ENCODE results near the gene NDUFB2. TPM values are rescaled to one million over a fixed set of nuclear protein-coding genes. Genes with fewer than 3 reads are reported as not detected.

The NDUFB2 gene
- polyA plus RNA-seq, 1 donor from 2014 or later: 745 TPM

- H4K20me1 ChIP-seq (ENCODE audit: insufficient read depth): no peaks in the 10 kb centered on the region
- no peaks in the 10 kb centered on the region for H3K9me2 ChIP-seq (ENCODE audit: insufficient read depth, low read length)
- H3F3A ChIP-seq (ENCODE audit: insufficient read depth, low read length, poor library complexity, severe bottlenecking): no peaks in the 10 kb centered on the region
- H3K79me2 ChIP-seq (replicated peaks; ENCODE audit: insufficient read depth, low read length): no peaks in the 10 kb centered on the region
- no peak overlapping the region for H2AFZ ChIP-seq (ENCODE audit: low read depth, low read length)
- H3K9ac ChIP-seq (ENCODE audit: low read length): no peak overlapping the region
- no peaks in the 10 kb centered on the region for H3K27me3 ChIP-seq (ENCODE audit: insufficient read depth, low read depth, low read length)
- H3K4me3 ChIP-seq (ENCODE audit: low read length): no peak overlapping the region
- TF ChIP-seq MXI1 (conservative IDR thresholded peaks at IDR 0.05; ENCODE audit: poor library complexity, severe bottlenecking): no peak
- TF ChIP-seq EP300 (conservative IDR thresholded peaks at IDR 0.05; ENCODE audit: poor library complexity, severe bottlenecking): no peak
- no peak for TF ChIP-seq SMC3 (conservative IDR thresholded peaks at IDR 0.05; ENCODE audit: poor library complexity)
- TF ChIP-seq, protein P1, sequence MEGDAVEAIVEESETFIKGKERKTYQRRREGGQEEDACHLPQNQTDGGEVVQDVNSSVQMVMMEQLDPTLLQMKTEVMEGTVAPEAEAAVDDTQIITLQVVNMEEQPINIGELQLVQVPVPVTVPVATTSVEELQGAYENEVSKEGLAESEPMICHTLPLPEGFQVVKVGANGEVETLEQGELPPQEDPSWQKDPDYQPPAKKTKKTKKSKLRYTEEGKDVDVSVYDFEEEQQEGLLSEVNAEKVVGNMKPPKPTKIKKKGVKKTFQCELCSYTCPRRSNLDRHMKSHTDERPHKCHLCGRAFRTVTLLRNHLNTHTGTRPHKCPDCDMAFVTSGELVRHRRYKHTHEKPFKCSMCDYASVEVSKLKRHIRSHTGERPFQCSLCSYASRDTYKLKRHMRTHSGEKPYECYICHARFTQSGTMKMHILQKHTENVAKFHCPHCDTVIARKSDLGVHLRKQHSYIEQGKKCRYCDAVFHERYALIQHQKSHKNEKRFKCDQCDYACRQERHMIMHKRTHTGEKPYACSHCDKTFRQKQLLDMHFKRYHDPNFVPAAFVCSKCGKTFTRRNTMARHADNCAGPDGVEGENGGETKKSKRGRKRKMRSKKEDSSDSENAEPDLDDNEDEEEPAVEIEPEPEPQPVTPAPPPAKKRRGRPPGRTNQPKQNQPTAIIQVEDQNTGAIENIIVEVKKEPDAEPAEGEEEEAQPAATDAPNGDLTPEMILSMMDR (IDR thresholded peaks at IDR 0.05; ENCODE audit: poor library complexity, severe bottlenecking): no peak
- TF ChIP-seq, protein P2, sequence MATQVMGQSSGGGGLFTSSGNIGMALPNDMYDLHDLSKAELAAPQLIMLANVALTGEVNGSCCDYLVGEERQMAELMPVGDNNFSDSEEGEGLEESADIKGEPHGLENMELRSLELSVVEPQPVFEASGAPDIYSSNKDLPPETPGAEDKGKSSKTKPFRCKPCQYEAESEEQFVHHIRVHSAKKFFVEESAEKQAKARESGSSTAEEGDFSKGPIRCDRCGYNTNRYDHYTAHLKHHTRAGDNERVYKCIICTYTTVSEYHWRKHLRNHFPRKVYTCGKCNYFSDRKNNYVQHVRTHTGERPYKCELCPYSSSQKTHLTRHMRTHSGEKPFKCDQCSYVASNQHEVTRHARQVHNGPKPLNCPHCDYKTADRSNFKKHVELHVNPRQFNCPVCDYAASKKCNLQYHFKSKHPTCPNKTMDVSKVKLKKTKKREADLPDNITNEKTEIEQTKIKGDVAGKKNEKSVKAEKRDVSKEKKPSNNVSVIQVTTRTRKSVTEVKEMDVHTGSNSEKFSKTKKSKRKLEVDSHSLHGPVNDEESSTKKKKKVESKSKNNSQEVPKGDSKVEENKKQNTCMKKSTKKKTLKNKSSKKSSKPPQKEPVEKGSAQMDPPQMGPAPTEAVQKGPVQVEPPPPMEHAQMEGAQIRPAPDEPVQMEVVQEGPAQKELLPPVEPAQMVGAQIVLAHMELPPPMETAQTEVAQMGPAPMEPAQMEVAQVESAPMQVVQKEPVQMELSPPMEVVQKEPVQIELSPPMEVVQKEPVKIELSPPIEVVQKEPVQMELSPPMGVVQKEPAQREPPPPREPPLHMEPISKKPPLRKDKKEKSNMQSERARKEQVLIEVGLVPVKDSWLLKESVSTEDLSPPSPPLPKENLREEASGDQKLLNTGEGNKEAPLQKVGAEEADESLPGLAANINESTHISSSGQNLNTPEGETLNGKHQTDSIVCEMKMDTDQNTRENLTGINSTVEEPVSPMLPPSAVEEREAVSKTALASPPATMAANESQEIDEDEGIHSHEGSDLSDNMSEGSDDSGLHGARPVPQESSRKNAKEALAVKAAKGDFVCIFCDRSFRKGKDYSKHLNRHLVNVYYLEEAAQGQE (IDR thresholded peaks at IDR 0.05; ENCODE audit: borderline replicate concordance): no peak
- TF ChIP-seq RAD21 (conservative IDR thresholded peaks at IDR 0.05): no peak
- no peak for TF ChIP-seq TAF1 (IDR thresholded peaks at IDR 0.05; ENCODE audit: low read depth)
- no peak for TF ChIP-seq POLR2AphosphoS5 (IDR thresholded peaks at IDR 0.05)
- TF ChIP-seq EZH2 (IDR thresholded peaks at IDR 0.05; ENCODE audit: borderline replicate concordance, insufficient read depth, low read length, poor library complexity, severe bottlenecking): no peak
- H3K4me2 ChIP-seq (ENCODE audit: low read length): no peak overlapping the region
- H3K27ac ChIP-seq (ENCODE audit: low read length): no peak overlapping the region
- peaks cover 2% of the 10 kb centered on the region for H3K9me3 ChIP-seq (ENCODE audit: low read length)
- no peaks in the 10 kb centered on the region for H3K36me3 ChIP-seq (ENCODE audit: insufficient read depth, low read length)
Observed at GRCh38 chr7:140714331-140715040, 18.0 kb downstream of the NDUFB2 start.

DNA sequence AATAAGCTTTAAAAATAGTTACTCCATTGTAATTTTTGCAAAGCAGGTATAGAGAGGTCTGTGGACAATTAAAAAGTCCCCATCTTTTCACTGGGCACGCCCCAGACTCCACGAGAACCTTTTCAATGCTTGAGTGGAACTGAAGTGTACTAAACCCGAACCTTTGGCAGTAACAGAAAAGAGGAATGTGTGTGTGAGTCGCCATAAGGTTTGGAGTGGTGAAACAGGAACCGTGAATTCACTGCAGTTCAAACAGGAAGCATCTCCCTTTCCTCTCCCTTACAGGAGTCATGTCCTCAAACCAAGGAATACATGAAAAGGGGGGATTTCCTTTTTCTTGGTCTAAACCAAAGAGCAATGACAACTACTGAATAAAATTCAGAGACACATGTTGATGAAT is 23.2 kb downstream of the NDUFB2 start:
- Histone ChIP-seq H3K36me3 (ENCODE audit: insufficient read depth, low read length) (no peaks in the 10 kb centered on the region), H2AFZ (ENCODE audit: low read depth, low read length) (no peak overlapping the region), H3K79me2 (replicated peaks; ENCODE audit: insufficient read depth, low read length) (no peaks in the 10 kb centered on the region), H3K9me3 (ENCODE audit: low read length) (peaks cover under 1% of the 10 kb centered on the region), H4K20me1 (ENCODE audit: insufficient read depth) (no peaks in the 10 kb centered on the region), H3K27ac (ENCODE audit: low read length) (no peak overlapping the region), H3F3A (ENCODE audit: insufficient read depth, low read length, poor library complexity, severe bottlenecking) (no peaks in the 10 kb centered on the region), H3K4me2 (ENCODE audit: low read length) (no peak overlapping the region), H3K4me3 (ENCODE audit: low read length) (no peak overlapping the region), H3K9ac (ENCODE audit: low read length) (no peak overlapping the region), H3K9me2 (ENCODE audit: insufficient read depth, low read length) (no peaks in the 10 kb centered on the region), H3K27me3 (ENCODE audit: insufficient read depth, low read depth, low read length) (no peaks in the 10 kb centered on the region)
- TF ChIP-seq SMC3 (conservative IDR thresholded peaks at IDR 0.05; ENCODE audit: poor library complexity): no peak
- TF ChIP-seq TAF1 (IDR thresholded peaks at IDR 0.05; ENCODE audit: low read depth): no peak
- no peak for TF ChIP-seq RAD21 (conservative IDR thresholded peaks at IDR 0.05)

Measured in neural cell (in vitro differentiated cells).